GM19240 (cell line): ENCODE measurements around the gene VEPH1.

ENCODE experiments used
- DNase-seq: peaks from one replicate; pipeline ENCODE4 v3.0.0; 2011; ENCODE audit warnings: low spot score; ENCODE audit not compliant: insufficient read length

The VEPH1 gene

GRCh38 chr3:157429708-157430107, 73.5 kb downstream of the VEPH1 start:
- DNase-seq, result no peak

- no peak for DNase-seq
Observed at GRCh38 chr3:157428853-157429252, 74.4 kb downstream of the VEPH1 start.

DNA sequence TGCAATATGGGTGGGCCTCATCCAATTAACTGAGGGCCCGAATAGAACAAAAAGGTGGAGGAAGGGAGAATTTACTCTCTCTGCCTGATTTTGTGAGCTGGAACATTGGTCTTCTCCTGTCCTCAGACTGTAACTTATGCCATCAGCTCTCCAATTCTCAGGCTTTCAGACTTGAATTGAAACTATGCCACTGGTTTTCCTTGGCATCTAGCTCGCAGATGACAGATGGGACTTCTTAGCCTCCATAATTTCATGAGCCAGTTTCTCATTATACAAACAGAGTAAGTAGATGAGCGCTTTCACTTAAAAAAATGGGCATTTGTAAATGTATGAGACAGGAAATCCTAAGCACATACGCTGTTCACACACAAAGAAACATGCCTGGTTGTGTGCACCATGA, 75.3 kb downstream of the VEPH1 start:
- no peak for DNase-seq

DNA sequence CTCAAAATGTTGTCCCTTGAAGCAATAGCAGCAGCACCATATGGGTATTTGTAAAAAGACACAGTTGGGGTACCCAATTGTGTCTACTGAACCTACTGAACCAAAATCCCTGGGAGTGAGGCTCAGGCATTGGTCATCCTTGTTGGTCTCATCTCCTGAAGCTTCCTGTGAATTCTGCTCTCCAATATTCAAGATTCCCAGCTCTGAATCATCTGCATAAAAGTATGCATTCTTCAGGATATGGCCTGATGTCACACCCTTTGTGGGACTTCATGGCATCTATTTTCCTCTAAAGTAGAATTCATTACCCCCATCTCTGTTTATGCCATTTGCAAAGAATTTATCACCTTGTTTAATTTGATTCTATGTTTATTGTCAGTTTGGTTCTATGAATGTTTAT, 79.9 kb downstream of the VEPH1 start:
- DNase-seq, result no peak

DNA sequence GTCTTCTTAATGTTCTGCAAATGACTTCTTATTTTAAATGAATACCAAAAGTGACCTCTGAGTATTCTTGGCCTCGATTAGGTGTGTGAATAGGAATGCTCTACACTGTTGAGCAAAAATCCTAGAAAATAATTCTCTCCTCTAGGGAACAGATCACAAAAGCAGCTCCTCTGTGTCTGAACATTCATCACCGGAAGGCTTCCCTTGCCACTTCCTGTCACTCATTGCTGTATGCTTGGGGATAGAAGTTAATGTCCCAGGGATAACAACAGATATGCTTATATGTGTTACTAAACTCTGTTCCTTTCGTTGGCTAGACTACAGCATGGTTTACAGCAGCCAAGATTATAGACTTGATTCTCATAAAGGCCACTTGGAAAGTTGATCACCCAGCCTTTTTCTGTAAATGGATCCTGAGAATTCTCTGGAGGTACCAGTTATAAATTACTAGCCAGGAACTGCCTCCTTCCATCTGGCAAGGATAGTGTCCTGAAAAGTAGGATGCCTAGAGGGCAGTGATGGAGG, 82.5 kb downstream of the VEPH1 start:
- no peak for DNase-seq

DNA sequence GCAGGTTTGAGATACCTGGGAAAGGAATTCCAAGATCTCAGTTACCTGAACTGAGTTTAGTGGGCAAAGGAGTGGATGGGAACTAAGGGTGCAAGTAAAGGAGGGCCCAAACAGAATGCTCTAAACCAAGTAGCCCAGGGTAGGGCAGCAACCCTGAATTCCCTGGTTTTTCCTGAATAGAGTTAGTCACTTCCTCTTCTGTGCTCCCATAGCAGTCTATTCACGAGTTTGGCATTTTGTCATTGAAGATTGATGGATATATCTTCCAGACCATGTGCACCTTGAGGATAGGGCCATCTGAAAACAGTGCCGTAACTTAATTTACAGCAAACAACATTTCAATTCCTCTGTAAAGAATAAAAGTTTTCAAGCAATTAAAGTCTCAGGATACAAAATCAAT, 85.1 kb downstream of the VEPH1 start:
- DNase-seq, result no peak

- DNase-seq, result no peak
Observed at GRCh38 chr3:157417247-157417646, 86.0 kb downstream of the VEPH1 start.

DNA sequence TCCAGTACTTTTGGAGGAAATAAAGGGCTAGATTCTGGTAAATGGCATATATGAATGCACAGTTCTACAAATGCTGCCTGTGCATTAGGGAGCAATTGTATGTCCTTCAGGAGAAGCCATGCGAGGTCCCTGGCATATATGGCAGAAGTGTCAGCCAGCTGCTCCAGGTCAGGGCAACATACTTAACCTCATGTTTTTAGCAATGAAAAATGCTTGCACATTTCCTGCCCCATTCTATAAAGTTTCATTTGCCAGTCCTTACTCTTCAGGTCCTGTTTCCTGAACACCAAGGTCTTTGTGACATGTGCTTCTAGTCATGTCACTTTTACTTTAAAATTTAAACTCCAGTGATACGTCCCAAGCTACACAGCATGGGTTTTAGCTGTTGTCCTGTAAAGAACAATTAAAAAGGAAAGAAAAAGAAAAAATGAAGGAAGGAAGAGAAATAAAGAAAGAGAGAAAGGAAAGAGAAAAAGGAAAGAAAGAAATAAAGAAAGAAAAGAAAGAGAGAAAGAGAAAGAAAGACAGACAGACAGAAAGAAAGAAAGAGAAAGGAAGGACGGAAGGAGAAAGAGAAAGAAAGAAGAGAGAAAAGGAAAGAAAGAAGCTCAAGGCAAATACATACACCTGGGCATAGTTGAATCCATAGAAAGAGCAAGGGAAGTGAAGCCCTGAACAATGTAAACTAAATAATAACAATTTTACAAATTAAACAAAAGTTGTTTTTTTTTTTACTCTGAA, 86.7 kb downstream of the VEPH1 start:
- DNase-seq, result no peak

GRCh38 chr3:157414861-157415260, 88.4 kb downstream of the VEPH1 start:
- DNase-seq, result no peak

- no peak for DNase-seq
Observed at GRCh38 chr3:157412323-157412855, 90.8 kb downstream of the VEPH1 start.

GRCh38 chr3:157410945-157411344, 92.3 kb downstream of the VEPH1 start:
- DNase-seq, result no peak

DNA sequence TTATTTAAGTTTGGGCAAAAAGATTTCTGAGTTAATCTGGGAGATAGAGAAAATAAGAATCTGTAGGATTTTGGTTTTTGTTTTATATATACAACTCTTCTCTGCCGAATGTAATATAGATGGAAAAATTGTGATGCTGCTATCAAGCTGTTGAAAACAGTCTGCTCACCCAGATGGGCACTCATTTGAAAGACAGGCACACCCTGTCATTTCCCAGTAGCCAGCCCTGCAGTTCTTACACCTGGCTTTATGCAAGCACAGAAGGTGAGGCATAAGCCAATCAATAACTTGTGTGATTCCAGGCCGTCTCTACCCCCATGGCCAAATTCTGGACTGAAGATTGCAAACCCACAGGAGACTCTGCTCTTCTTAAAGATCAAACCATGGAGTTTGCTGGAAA, 93.7 kb downstream of the VEPH1 start:
- DNase-seq, result no peak

- no peak for DNase-seq
Observed at GRCh38 chr3:157408499-157409149, 94.6 kb downstream of the VEPH1 start.

DNA sequence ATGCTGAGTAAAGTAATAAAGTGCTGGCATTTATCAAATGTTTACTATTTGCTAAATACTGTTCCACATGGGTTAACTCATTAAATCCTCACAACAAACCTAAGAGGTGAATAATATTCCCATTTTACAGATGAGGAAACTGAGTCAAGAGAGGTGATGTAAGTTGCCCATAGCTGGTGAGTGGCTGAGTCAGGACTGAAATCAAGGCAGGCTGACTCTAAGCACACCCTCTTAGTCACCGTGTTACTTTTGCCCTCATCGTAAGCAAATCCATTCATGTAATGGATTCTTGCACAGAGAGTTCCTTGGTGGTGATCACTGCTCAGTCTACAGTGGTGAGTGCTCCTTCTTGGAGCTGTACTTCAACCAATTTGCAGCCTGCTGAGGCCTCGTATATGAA, 95.4 kb downstream of the VEPH1 start:
- DNase-seq, result no peak

GRCh38 chr3:157406394-157406793, 96.8 kb downstream of the VEPH1 start:
- DNase-seq, result no peak

- no peak for DNase-seq
Observed at GRCh38 chr3:157405457-157405856, 97.8 kb downstream of the VEPH1 start.

DNA sequence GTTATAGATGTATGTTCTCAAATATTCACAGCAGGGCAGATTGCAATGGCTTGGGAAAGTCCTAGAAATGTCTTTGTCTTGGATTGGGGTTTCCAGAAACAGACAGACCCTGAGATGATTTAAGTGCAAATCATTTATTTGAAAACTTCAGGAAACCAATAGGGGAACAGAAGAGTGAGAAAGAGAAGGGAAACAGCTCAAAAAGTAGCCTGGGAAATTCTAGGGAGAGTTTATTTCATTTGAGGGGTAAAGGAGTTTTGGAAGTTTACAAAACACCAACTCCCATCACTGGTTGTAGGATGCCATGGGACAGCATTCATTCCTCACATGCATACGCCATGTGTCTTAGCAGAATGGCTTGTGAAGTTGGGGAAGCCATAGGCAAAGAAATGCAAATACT, 98.8 kb downstream of the VEPH1 start:
- DNase-seq, result no peak

GRCh38 chr3:157398598-157398997, 104.6 kb downstream of the VEPH1 start:
- no peak for DNase-seq

DNA sequence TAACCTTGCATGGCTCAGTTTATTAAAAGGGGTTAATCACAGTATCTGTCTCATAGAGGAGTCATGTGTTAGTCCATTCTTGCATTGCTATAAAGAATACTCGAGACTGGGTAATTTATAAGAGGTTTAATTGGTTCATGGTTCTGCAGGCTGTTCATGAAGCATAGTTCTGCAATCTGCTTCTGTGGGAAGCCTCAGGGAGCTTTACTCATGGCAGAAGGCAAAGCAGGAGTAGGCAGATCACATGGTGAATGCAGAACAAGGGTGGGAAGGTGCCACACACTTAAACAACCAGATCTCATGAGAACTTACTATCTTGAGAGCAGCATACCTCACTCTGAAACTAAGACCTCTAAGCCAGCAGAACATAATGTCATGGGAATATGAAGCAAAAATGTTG, 108.8 kb downstream of the VEPH1 start:
- DNase-seq, result no peak

GRCh38 chr3:157393113-157393512, 110.1 kb downstream of the VEPH1 start:
- no peak for DNase-seq

DNA sequence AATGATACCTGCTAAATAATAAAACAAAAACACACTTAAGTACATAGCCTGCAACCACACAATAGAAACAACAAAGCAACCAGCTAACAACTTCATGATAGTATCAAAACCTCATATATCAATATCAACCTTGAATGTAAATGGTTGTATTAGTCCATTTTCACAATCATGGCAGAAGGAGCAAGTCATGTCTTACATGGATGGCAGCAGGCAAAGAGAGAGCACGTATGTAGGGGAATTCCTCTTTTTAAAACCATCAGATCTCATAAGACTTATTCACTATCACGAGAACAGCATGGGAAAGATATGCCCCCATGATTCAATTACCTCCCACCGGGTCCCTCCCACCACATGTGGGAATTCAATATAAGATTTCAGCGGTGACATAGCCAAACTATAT, 111.1 kb downstream of the VEPH1 start:
- no peak for DNase-seq

GRCh38 chr3:157390713-157391515, 112.3 kb downstream of the VEPH1 start:
- DNase-seq, result no peak
